ENCODE measurements around the gene DLG2. TPM values are rescaled to one million over a fixed set of nuclear protein-coding genes. Genes with fewer than 3 reads are reported as not detected.
A peak's percentile ranks its signal among the peaks of the same experiment; 100 is the strongest.

DLG2 gene
- polyA plus RNA-seq, 3 donors = 0.24 to 0.39 TPM; not detected in 1

DNA sequence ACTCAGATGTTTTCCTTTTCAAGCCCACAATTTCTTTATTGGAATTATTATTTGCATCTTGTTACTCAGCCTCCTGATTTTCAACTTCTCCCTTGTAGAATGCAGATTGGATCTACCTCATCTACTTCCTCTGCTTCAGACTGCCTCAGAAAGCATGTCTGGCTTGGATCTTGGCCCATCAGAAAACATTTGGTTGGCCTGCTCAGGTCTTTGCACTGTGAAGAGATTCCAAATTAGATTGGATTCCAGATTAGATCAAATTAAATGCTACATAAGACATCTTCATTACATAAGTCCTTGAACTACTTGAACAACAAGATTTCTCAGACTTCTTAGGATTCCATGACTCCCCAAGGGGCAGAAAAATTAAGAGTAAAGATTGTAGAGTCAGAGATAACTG is 358.0 kb downstream of the DLG2 start:
- no peaks in the 10 kb centered on the region for H4K20me1 ChIP-seq (ENCODE audit: insufficient read depth, low read length)
- no peak overlapping the region for H2AFZ ChIP-seq (ENCODE audit: insufficient read depth, low read depth, low read length, poor library complexity, severe bottlenecking)
- H3K36me3 Mint-ChIP-seq = no peaks in the 10 kb centered on the region
- H3K4me1 ChIP-seq (ENCODE audit: control insufficient read depth in 1 of 2, insufficient read depth in 2 of 2, low read length in 2 of 2) = peaks cover 11 to 29% of the 10 kb centered on the region in 2 donors
- H3K9ac ChIP-seq (ENCODE audit: insufficient read depth, low read length, poor library complexity, severe bottlenecking) = no peak overlapping the region
- H3K4me1 Mint-ChIP-seq = peaks cover 29% of the 10 kb centered on the region
- H3K79me2 ChIP-seq (ENCODE audit: insufficient read depth, low read length) = no peaks in the 10 kb centered on the region
- peak overlapping the region in 4 of 7 donors; percentile 3 to 43 (median 26) for H3K27ac Mint-ChIP-seq
- no peak overlapping the region for H3K4me2 ChIP-seq (replicated peaks; ENCODE audit: extremely low read depth, low read length, poor library complexity, severe bottlenecking)
- DNase-seq = no peak
- H3K9me3 ChIP-seq (replicated peaks in 1 of 2; ENCODE audit: control insufficient read depth in 1 of 2, insufficient read depth in 1 of 2, low read length in 2 of 2) = peaks cover 0 to 11% of the 10 kb centered on the region in 2 donors
- H3K27me3 ChIP-seq (ENCODE audit: control insufficient read depth in 2 of 2, insufficient read depth in 2 of 2, low read length in 2 of 2) = no peaks in the 10 kb centered on the region
- no peak overlapping the region for H3K4me3 Mint-ChIP-seq
- no peaks in the 10 kb centered on the region for H3K36me3 ChIP-seq (replicated peaks in 1 of 2; ENCODE audit: control insufficient read depth in 1 of 2, insufficient read depth in 2 of 2, low read length in 2 of 2)
- peak overlapping the region in 1 of 2 donors; percentile 6 for H3K27ac ChIP-seq (ENCODE audit: low read depth in 1 of 2, low read length in 2 of 2)
- no peak overlapping the region for H3K4me3 ChIP-seq (replicated peaks in 1 of 3; ENCODE audit: low read depth in 2 of 3, low read length in 3 of 3)
- no peaks in the 10 kb centered on the region for H3K27me3 Mint-ChIP-seq (ENCODE audit: low read depth in 3 of 3)
- H3K9me3 Mint-ChIP-seq = peaks cover 19 to 39% (median 24%) of the 10 kb centered on the region in 7 donors
- TF ChIP-seq, protein P1, sequence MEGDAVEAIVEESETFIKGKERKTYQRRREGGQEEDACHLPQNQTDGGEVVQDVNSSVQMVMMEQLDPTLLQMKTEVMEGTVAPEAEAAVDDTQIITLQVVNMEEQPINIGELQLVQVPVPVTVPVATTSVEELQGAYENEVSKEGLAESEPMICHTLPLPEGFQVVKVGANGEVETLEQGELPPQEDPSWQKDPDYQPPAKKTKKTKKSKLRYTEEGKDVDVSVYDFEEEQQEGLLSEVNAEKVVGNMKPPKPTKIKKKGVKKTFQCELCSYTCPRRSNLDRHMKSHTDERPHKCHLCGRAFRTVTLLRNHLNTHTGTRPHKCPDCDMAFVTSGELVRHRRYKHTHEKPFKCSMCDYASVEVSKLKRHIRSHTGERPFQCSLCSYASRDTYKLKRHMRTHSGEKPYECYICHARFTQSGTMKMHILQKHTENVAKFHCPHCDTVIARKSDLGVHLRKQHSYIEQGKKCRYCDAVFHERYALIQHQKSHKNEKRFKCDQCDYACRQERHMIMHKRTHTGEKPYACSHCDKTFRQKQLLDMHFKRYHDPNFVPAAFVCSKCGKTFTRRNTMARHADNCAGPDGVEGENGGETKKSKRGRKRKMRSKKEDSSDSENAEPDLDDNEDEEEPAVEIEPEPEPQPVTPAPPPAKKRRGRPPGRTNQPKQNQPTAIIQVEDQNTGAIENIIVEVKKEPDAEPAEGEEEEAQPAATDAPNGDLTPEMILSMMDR (IDR thresholded peaks at IDR 0.05) = no peak
- intact Hi-C loops (cut with micrococcal nuclease) = no loop called here

DNA sequence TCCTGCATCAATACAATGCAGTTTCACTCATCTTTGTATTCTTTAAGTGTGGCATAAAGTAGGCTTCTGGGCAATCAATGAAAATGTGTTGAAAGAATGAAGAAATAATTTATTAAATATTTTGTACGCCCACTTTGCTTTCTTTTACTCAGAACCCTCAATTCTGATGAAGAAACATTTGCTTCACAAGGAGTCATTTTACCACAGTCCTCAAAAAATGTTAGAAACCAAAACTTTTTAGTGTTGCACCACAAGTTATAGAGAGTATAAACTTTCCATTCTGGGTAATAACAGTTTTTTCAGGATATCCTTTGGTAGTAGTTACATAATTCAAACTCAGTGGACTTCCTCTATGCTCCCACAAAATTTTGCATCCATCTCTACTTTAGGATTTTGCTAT is 360.5 kb downstream of the DLG2 start:
- H3K27me3 Mint-ChIP-seq (ENCODE audit: low read depth in 3 of 3) = no peaks in the 10 kb centered on the region
- H3K9ac ChIP-seq (ENCODE audit: insufficient read depth, low read length, poor library complexity, severe bottlenecking) = no peak overlapping the region
- no peak overlapping the region for H3K4me2 ChIP-seq (replicated peaks; ENCODE audit: extremely low read depth, low read length, poor library complexity, severe bottlenecking)
- peaks cover 21 to 36% (median 25%) of the 10 kb centered on the region in 7 donors for H3K9me3 Mint-ChIP-seq
- no peak overlapping the region for H2AFZ ChIP-seq (ENCODE audit: insufficient read depth, low read depth, low read length, poor library complexity, severe bottlenecking)
- intact Hi-C loops (cut with micrococcal nuclease) = no loop called here
- no peak overlapping the region for H3K4me3 Mint-ChIP-seq
- no peak overlapping the region for H3K4me3 ChIP-seq (replicated peaks in 1 of 3; ENCODE audit: low read depth in 2 of 3, low read length in 3 of 3)
- TF ChIP-seq, protein P1 (IDR thresholded peaks at IDR 0.05) = no peak
- no peaks in the 10 kb centered on the region for H3K79me2 ChIP-seq (ENCODE audit: insufficient read depth, low read length)
- H4K20me1 ChIP-seq (ENCODE audit: insufficient read depth, low read length) = no peaks in the 10 kb centered on the region
- no peaks in the 10 kb centered on the region for H3K36me3 ChIP-seq (replicated peaks in 1 of 2; ENCODE audit: control insufficient read depth in 1 of 2, insufficient read depth in 2 of 2, low read length in 2 of 2)
- no peak overlapping the region for H3K27ac ChIP-seq (ENCODE audit: low read depth in 1 of 2, low read length in 2 of 2)
- H3K9me3 ChIP-seq (replicated peaks in 1 of 2; ENCODE audit: control insufficient read depth in 1 of 2, insufficient read depth in 1 of 2, low read length in 2 of 2) = peaks cover 0 to 22% of the 10 kb centered on the region in 2 donors
- H3K36me3 Mint-ChIP-seq = no peaks in the 10 kb centered on the region
- no peak overlapping the region for H3K27ac Mint-ChIP-seq
- peaks cover 11 to 29% of the 10 kb centered on the region in 2 donors for H3K4me1 ChIP-seq (ENCODE audit: control insufficient read depth in 1 of 2, insufficient read depth in 2 of 2, low read length in 2 of 2)
- DNase-seq = no peak
- WGBS (ENCODE audit: insufficient coverage) = no CpG with 5 or more reads among the region's 1 CpG
- peaks cover 29% of the 10 kb centered on the region for H3K4me1 Mint-ChIP-seq
- no peaks in the 10 kb centered on the region for H3K27me3 ChIP-seq (ENCODE audit: control insufficient read depth in 2 of 2, insufficient read depth in 2 of 2, low read length in 2 of 2)

All from CD14-positive monocyte (primary cell).